Cardiac septum (tissue), 1 donor: Measurements from ENCODE around the gene GUCY2F. TPM values are rescaled to one million over a fixed set of nuclear protein-coding genes. Genes with fewer than 3 reads are reported as not detected.

Experiments
- DNase-seq: peaks from one replicate; pipeline ENCODE4 v3.0.0-alpha.2; 2020; ENCODE audit warnings: low spot score
- intact Hi-C: fragments of 100-400 bp; cut with DNase I; formaldehyde crosslinking; loops from one replicate; pipeline ENCODE4 v1.14.0; 2022
- total RNA-seq: library from RNA; stranded (reverse); fragmentation: NEBNext Ultra II Directional; extraction: Animal tissue kit (Norgen Biotek cat#: 25700); gene quantifications from one replicate; pipeline ENCODE4 v1.2.1, GENCODE V29; 2021
- donor health status: DM: no; HTN: no; CAD: no.

Gene GUCY2F
- total RNA-seq, 1 donor from 2014 or later, result not detected

DNA sequence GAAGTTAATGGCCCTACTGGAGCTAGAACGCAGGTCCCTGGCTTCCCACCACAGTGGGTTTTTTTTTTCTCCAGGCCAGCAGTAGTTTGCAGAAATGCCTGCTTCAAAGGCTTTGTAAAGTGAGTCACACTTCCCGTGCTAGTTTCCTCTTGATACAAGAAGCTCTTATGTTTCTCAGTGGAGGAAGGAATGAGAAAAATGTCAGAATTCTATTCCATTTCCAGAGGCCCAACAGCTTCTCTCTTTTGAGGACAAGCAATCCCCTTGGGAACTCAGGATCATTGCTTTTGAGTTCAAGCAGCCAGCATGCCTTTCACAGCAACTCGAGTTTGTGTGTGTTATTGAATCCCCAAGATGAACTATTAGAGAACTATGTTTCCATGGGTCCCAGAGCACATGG lies 134.3 kb downstream of the GUCY2F start:
- intact Hi-C loops, result no loop called here

GRCh38 chrX:109346491-109346890 lies 135.4 kb downstream of the GUCY2F start:
- intact Hi-C loops, result no loop called here
- DNase-seq, result no peak

More for the DNA sequence above, 134.3 kb downstream of the GUCY2F start:
- DNase-seq, result no peak

DNA sequence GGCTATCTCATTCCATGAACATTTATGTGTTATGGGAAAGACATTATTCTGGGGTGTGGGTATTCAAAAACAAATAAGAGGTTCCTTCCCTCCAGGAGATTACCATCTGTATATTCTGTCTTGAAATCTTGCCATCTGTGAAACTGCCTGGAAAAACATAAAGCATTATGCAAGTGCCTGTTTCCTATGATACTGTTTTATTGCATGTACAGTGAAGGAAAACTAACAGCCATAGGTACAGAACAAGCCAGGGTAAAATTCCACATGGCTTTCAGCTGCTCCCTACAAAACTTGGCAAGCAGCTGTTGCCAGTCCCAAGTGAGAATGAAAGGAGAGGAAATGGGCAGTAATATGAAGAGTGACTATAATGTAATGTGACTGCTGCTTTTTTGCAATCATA lies 136.0 kb downstream of the GUCY2F start:
- intact Hi-C loops, result no loop called here
- no peak for DNase-seq

DNA sequence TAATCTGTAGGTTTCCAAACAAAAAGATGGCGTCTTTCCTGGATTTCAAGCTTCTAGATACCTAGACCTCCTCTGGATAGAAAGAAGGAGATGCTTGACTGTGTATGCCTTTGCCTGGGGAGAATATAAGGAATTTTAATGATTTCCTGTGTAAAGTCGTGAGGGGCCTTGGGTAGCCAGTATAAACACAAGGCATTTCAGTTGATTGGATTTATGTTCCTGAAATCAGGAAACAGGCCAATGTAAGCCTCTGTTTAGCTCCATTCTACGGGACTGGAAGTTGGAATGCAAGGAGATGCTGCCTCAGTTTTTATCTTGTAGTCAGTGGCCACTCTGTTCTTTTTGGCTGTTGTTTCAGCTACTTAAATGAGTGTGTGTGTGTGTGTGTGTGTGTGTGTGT lies 137.2 kb downstream of the GUCY2F start:
- intact Hi-C loops, result no loop called here
- no peak for DNase-seq

- intact Hi-C loops, result no loop called here
- DNase-seq, result no peak
Observed at GRCh38 chrX:109344101-109344500, 137.8 kb downstream of the GUCY2F start.

DNA sequence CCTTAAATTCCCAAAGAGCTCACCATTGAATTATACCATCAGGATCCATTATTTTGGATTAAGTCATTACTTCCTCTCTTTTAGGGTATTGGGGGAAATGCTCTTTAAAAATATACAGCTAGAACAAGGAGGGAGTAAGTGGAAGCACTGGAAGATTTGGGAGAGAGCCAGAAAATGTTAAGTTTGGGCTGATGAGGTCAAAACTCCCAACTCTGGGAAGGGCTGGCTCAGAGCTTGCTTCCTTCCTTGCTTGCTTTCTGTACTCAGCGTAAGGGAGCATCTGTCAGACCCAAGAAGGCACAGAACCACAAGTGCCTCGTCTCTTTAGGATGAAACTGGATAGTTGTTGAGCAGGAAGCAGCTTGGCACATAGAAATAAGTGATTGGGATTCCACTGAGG lies 138.2 kb downstream of the GUCY2F start:
- DNase-seq, result no peak
- intact Hi-C loops, result no loop called here

- intact Hi-C loops, result no loop called here
- DNase-seq, result no peak
Observed at GRCh38 chrX:109336141-109336540, 145.7 kb downstream of the GUCY2F start.

GRCh38 chrX:109327251-109327650 lies 154.6 kb downstream of the GUCY2F start:
- no peak for DNase-seq
- intact Hi-C loops, result no loop called here

Other genes with a start within 250 kb of the GUCY2F start
- 1.2 TPM for gene NXT2, start 54.8 kb upstream of the GUCY2F start, total RNA-seq
- 0.38 TPM for gene KCNE5, start 143.1 kb upstream of the GUCY2F start, total RNA-seq